Activated CD8-positive, alpha-beta memory T cell treated with anti-CD3 and anti-CD28 coated beads, Interleukin-2, amount 50 U/mL, for 48 hours (primary cell): Measurements from ENCODE around the gene SCGB3A1.

Experiments used
- DNase-seq: peaks from one replicate; pipeline ENCODE4 v3.0.0-alpha.2; 2020

Gene SCGB3A1

GRCh38 chr5:180583738-180584137 lies 7.6 kb downstream of the SCGB3A1 start:
- DNase-seq, result no peak

DNA sequence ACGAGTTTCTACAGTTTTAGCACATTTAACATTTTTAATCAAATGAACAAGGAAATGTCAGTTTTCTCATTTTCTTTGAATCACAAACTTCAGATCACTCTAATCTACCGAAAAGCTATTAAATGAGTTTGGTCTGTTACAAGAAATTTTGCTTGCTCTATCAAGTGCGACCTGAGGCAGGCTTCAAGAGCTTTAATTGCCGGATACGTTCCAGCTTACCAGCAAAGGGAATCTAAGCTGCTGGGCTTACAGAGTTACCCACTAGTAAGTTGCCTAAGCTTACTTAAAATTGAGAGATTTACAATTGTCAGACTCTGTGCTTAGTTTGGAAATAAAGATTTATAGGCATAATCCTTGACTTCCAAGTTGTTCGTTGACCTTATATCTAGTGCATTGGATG lies 10.6 kb downstream of the SCGB3A1 start:
- no peak for DNase-seq

- no peak for DNase-seq
Measured at GRCh38 chr5:180575571-180575970, 15.7 kb downstream of the SCGB3A1 start.

DNA sequence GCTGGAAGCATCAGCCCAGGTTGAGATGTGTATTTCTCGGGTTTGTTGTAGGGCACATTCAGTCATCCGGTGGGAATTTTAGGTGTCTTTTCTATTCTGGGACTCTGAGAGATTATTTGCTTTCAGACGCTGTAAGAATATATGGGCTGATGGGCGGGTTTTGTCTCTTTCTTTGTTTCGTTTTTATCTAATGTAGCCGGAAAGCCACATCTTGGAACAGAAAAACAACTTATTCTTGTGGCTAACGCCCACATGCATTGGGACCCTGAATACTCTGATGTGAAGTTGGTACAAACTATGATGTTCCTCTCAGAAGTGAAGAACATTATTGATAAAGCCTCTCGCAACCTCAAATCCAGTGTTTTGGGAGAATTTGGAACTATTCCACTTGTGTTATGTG lies 22.4 kb downstream of the SCGB3A1 start:
- DNase-seq, result no peak

GRCh38 chr5:180563994-180564393 lies 27.3 kb downstream of the SCGB3A1 start:
- DNase-seq, result no peak

DNA sequence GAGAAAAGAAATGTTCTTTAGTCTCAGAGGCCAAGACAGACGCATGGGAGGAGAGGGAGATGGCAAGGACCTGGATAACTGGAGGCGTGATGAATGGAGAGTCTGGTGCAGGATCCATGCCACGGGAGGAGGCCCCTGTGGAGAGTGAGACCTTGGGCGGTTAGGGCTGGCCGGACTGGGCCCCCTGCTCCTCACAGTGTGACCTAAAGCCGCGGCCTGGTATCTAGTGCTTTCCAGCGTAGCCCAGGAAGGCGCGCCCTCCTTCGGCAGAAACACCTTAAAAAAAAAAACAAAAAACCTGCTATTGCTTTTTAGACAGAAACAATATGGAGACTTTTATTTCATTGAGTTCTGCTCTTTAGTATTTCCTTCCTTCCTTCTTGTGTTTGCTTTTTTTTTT lies 33.1 kb downstream of the SCGB3A1 start:
- DNase-seq, result no peak

- DNase-seq, result no peak
Measured at GRCh38 chr5:180557217-180557809, 34.0 kb downstream of the SCGB3A1 start.

DNA sequence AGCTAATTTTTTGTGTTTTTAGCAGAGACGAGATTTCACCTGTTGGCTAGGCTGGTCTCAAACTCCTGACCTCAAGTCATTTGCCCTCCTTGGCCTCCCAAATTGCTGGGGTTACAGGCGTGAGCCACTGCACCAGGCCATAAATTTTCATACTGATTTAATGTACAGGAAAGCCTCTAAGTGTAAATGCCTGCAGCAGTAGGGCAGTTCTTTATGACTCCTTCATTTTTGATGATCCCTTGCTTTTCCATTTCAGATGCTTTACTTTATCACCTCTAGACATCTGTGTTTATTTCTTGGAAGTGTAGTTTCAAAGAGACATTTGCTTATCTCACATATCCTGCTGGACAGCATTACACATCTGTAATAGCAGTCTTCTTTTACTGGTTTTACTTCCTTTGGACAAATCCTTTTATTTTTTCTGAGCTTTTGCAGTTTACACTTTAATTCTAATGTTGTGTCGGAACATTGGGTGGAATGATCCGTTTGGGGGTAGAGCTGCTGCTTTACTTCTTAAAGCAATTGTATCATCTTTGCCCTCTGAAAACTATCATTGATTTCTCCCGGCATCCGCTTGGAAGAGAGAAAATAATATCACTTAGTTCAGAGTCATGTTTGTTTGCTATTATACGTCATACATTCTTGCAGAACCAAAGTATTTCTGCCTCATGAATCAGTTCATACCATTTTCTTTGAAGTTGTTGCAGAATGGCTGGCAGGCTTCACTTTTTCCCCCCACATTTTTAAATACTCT lies 36.0 kb downstream of the SCGB3A1 start:
- no peak for DNase-seq

- no peak for DNase-seq
Measured at GRCh38 chr5:180553530-180553929, 37.8 kb downstream of the SCGB3A1 start.

DNA sequence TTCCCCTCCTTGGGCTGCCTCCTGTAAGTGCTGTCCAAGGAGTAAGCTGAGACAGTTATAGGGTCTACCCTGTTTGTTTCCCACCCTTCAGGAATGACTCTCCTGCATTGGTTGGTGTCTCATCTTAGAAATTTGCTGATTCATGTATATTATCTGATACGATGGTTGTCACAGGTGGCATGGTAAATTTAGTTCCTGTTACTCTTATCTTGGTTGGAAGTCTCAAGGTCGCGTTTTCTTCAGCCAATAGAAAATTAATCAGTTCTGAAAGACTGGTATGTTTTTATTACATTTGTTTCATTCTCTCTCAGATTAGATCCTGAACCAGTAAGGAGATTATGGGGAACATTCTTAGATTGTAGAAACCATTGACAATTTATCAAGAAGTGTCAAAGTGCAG lies 42.7 kb downstream of the SCGB3A1 start:
- no peak for DNase-seq

GRCh38 chr5:180545248-180545647 lies 46.1 kb downstream of the SCGB3A1 start:
- no peak for DNase-seq

GRCh38 chr5:180541710-180542109 lies 49.6 kb downstream of the SCGB3A1 start:
- DNase-seq, result no peak
